H1 (cell line): ENCODE results near the gene RAD51B. TPM values are rescaled to one million over a fixed set of nuclear protein-coding genes. Genes with fewer than 3 reads are reported as not detected.

ENCODE experiments used
- CTBP2 ChIP-seq: IDR thresholded peaks from 2 replicates; pipeline ENCODE4 v1.7.0; 2011; ENCODE audit warnings: borderline replicate concordance, mild to moderate bottlenecking, moderate library complexity, mixed read lengths, low read length; ENCODE audit not compliant: insufficient read depth, insufficient read length
- polyA plus RNA-seq, 7 experiments: library from polyadenylated mRNA; depleted of rRNA in 3 of 7; stranded (reverse) in 5 of 7; unstranded in 2 of 7; fragments of >200 nt in 5 of 7; fragments of 200-250 nt in 2 of 7; gene quantifications; 1 replicate in 5 of 7; 2 replicates in 1 of 7; 4 replicates in 1 of 7; pipeline versions ENCODE4 v1.2.1 to v1.2.3, GENCODE V29; 2011 to 2013; ENCODE audit warnings: missing spikeins in 2 of 7, mixed read lengths in 2 of 7
- total RNA-seq: library from RNA; stranded (reverse); fragmentation: NEBNext Ultra II Directional; extraction: Animal tissue kit (Norgen Biotek cat#: 25700); gene quantifications from 2 replicates; pipeline ENCODE4 v1.2.1, GENCODE V29; 2021

RAD51B gene
- total and polyA plus RNA-seq, 2 of the 8 experiments (the other 6 are each of a cell fraction or from before 2014, with no cell fraction given), result 3.9 to 14.9 TPM

- TF ChIP-seq CTBP2, result no peak
- TF ChIP-seq, all 59 proteins: peak for 0
Observed at GRCh38 chr14:68228656-68229055, 409.1 kb downstream of the RAD51B start (continued).
